HUES6 (cell line): ENCODE data around the gene ZNF718.
A peak's percentile ranks its signal among the peaks of the same experiment; 100 is the strongest.
"Not testable (repeated sequence)": the region's sequence is repeated elsewhere in the genome, so short reads cannot be mapped to it uniquely, and the experiment has no call there.

Experiments used
- H3K27ac ChIP-seq: 2 replicates; pipeline ENCODE4 v1.7.0; 2013; ENCODE audit warnings: low read depth, mild to moderate bottlenecking, low read length, inconsistent platforms
- H3K27me3 ChIP-seq: 2 replicates; pipeline ENCODE4 v1.6.1; 2013; ENCODE audit warnings: low read length; ENCODE audit not compliant: control insufficient read depth, insufficient read depth
- H3K36me3 ChIP-seq: 2 replicates; pipeline ENCODE4 v1.6.1; 2013; ENCODE audit warnings: low read length; ENCODE audit not compliant: control insufficient read depth, insufficient read depth
- H3K4me1 ChIP-seq: 2 replicates; pipeline ENCODE4 v1.6.1; 2013; ENCODE audit warnings: low read length; ENCODE audit not compliant: control insufficient read depth, insufficient read depth
- H3K4me3 ChIP-seq: 2 replicates; pipeline ENCODE4 v1.5.1; 2013; ENCODE audit warnings: low read depth, low read length
- H3K9ac ChIP-seq: one replicate; pipeline ENCODE4 v1.6.1; 2013; ENCODE audit warnings: mild to moderate bottlenecking, low read length
- H3K9me3 ChIP-seq: 2 replicates; pipeline ENCODE4 v1.6.1; 2013; ENCODE audit warnings: low read depth, low read length; ENCODE audit not compliant: control insufficient read depth, insufficient read depth

Gene ZNF718

GRCh38 chr4:124275-125081 is at the start of gene ZNF718:
Gene ZNF718, plus strand, starts transcription at chr4:124501. Its CDS starts 170 bp downstream, at chr4:124671.
- Histone ChIP-seq H3K27me3 (no peaks in the 10 kb centered on the region), H3K9ac (peak within 1 kb of the TSS; percentile 100), H3K4me3 (peak within 1 kb of the TSS; percentile 96), H3K27ac (peak within 1 kb of the TSS; percentile 83), H3K4me1 (0 out of 2 replicates have a peak, but pooled peaks cover 2% of the 10 kb centered on the region), H3K9me3 (peaks cover 19% of the 10 kb centered on the region; the same call in 1 of the 2 replicates), H3K36me3 (peaks cover 42% of the 10 kb centered on the region)

GRCh38 chr4:85951-86350 is 38.4 kb upstream of the ZNF718 start:
- Histone ChIP-seq H3K9me3 (peaks cover 75% of the 10 kb centered on the region), H3K36me3 (peaks cover 31% of the 10 kb centered on the region; the same call in 1 of the 2 replicates), H3K4me3 (no peak overlapping the region), H3K4me1 (no peaks in the 10 kb centered on the region), H3K27me3 (no peaks in the 10 kb centered on the region), H3K9ac (no peak overlapping the region), H3K27ac (no peak overlapping the region)

GRCh38 chr4:86559-87324 is 37.6 kb upstream of the ZNF718 start:
- H3K27ac ChIP-seq, H3K4me1 ChIP-seq, H3K4me3 ChIP-seq, H3K9ac ChIP-seq, H3K27me3 ChIP-seq: not testable (repeated sequence)
- Histone ChIP-seq H3K9me3 (peaks cover 76% of the 10 kb centered on the region), H3K36me3 (peaks cover 31% of the 10 kb centered on the region; the same call in 1 of the 2 replicates)

GRCh38 chr4:98386-98785 is 25.9 kb upstream of the ZNF718 start:
- H3K9me3 ChIP-seq, result peaks cover 67% of the 10 kb centered on the region

GRCh38 chr4:99863-100262 is 24.4 kb upstream of the ZNF718 start:
- H3K27me3 ChIP-seq, result peaks cover under 1% of the 10 kb centered on the region; the same call in 1 of the 2 replicates
- no peak overlapping the region for H3K9ac ChIP-seq
- no peak overlapping the region for H3K4me3 ChIP-seq
- H3K36me3 ChIP-seq, result no peaks in the 10 kb centered on the region
- peaks cover 62% of the 10 kb centered on the region for H3K9me3 ChIP-seq
- H3K4me1 ChIP-seq, result no peaks in the 10 kb centered on the region
- H3K27ac ChIP-seq, result no peak overlapping the region

More at GRCh38 chr4:98386-98785, 25.9 kb upstream of the ZNF718 start:
- H3K4me1 ChIP-seq, result no peaks in the 10 kb centered on the region
- no peak overlapping the region for H3K4me3 ChIP-seq
- no peak overlapping the region for H3K27ac ChIP-seq
- H3K36me3 ChIP-seq, result no peaks in the 10 kb centered on the region
- no peaks in the 10 kb centered on the region for H3K27me3 ChIP-seq
- H3K9ac ChIP-seq, result no peak overlapping the region

DNA sequence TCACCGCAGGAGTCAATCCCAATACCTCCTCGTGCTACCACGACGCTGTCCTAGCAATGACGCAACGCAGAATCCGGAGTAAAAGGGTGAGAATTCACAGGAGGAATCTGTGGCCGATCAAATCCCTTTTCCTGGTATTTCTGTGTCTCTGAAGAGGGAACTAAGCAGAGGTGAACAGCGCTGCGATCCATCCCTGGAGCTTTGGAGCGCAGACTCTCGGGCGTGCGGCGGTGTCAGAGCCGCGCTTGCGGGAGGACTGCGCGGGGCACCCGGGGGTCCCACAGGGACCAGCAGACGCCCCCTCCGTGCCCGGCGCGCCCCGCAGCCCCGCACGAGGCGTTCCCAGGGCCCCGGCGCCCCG is 17.2 kb upstream of the ZNF718 start:
- Histone ChIP-seq H3K36me3 (no peaks in the 10 kb centered on the region), H3K4me1 (no peaks in the 10 kb centered on the region), H3K9me3 (peaks cover 37% of the 10 kb centered on the region), H3K4me3 (peak overlapping the region; percentile 48; the same call in 1 of the 2 replicates), H3K9ac (no peak overlapping the region), H3K27me3 (peaks cover 70% of the 10 kb centered on the region), H3K27ac (no peak overlapping the region)

DNA sequence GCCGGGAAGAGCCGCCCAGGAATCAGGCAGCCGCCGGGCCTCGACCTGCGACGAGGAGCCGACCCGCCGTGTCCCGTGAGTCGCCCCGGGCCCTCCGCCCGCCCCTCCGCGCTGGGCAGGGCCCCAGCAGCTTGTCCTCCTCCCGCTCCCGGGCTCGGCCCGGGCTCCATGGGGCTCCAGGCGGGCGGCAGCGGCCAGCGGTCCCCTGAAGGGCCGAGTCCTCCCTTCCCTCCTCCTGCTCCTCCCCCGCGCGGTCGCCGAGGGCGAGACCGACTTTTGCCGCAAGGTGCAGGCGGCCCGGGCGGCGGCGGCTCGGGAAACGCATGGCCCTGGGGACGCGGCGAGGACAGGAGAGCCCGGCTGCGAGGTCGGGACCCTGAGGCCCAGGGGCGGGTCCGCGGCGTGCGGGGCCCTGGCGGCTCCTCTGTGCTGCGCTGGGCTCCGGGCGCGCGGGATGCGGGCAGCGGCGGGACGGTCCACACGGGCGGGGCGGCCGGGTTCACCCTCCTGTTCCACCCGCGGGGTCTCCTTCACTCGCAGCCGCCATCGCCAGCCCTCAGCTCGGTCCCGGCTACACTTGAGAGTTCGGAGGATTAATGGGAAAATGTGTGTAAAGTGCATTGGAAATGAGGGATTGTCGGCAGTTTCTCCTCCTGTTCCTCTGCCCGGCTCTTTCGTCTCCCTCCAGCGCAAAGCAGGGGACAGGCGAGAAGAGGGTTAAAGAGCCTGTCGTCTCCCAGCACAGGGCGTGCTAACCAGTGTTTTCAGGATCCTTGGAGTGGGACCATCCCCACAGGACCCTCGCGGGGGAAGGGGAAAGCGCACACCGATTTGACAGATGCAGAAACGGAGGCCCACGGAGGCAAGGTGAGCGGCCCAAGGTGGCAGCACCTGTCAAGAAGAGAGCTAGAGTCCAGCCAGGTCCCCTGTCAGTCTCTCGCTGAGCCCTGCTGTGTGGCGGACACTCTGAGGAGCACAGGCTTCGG is 16.6 kb upstream of the ZNF718 start:
- Histone ChIP-seq H3K9ac (no peak overlapping the region), H3K27me3 (peaks cover 74% of the 10 kb centered on the region), H3K36me3 (no peaks in the 10 kb centered on the region), H3K4me1 (no peaks in the 10 kb centered on the region), H3K4me3 (peak overlapping the region; percentile 48), H3K27ac (no peak overlapping the region), H3K9me3 (peaks cover 34% of the 10 kb centered on the region)

DNA sequence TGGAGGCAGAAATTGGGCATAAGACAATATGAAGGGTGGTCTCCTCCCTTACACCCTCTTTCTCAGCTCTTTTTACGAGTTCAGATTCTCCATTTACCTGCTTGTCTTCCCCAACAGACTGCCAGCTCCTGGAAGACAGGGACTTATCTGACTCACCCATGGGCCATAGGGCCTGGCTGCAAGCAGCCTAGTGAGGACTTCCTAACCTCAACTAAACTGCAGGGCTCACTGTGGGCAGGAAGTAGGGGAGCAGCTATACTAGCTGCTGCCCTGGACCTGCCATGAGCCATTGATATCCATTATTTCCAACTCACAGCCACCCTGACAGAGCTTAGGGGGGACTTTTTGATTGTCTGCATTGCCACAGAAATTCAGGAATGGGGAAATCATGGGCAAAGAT is 11.5 kb upstream of the ZNF718 start:
- no peaks in the 10 kb centered on the region for H3K4me1 ChIP-seq
- H3K9me3 ChIP-seq, result peaks cover 14% of the 10 kb centered on the region; the same call in 1 of the 2 replicates
- H3K9ac ChIP-seq, result no peak overlapping the region
- no peaks in the 10 kb centered on the region for H3K36me3 ChIP-seq
- peaks cover 45% of the 10 kb centered on the region for H3K27me3 ChIP-seq
- no peak overlapping the region for H3K4me3 ChIP-seq
- H3K27ac ChIP-seq, result no peak overlapping the region

GRCh38 chr4:113732-114131 is 10.6 kb upstream of the ZNF718 start:
- H3K36me3 ChIP-seq, result no peaks in the 10 kb centered on the region
- H3K27ac ChIP-seq, result no peak overlapping the region
- H3K4me3 ChIP-seq, result no peak overlapping the region
- peaks cover 35% of the 10 kb centered on the region for H3K27me3 ChIP-seq
- no peak overlapping the region for H3K9ac ChIP-seq
- peaks cover 14% of the 10 kb centered on the region; the same call in 1 of the 2 replicates for H3K9me3 ChIP-seq
- H3K4me1 ChIP-seq, result no peaks in the 10 kb centered on the region

DNA sequence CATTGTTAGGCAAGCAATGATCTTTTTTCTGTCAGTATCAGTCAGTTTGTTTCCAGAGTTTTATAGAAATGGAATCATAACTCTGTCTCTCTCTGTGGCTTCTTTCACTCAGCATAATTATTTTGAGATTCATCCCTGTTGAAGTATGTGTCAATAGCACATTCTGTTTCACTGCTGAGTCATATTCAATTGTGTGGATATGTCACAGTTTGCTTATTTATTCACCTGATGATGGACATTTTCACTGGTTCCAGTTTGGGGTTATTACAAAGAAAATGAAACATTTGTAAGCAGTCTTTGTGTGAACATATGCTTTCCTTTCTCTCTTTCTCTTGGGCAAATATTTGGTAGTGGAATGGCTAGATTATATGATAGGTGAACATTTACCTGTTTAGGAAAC is 10.2 kb upstream of the ZNF718 start:
- H3K27ac ChIP-seq, result no peak overlapping the region
- H3K4me1 ChIP-seq, result no peaks in the 10 kb centered on the region
- H3K27me3 ChIP-seq, result peaks cover 31% of the 10 kb centered on the region
- no peak overlapping the region for H3K9ac ChIP-seq
- no peak overlapping the region for H3K4me3 ChIP-seq
- peaks cover 14% of the 10 kb centered on the region; the same call in 1 of the 2 replicates for H3K9me3 ChIP-seq
- H3K36me3 ChIP-seq, result no peaks in the 10 kb centered on the region
